MCF 10A (cell line): ENCODE measurements around the gene RNFT2. TPM values are rescaled to one million over a fixed set of nuclear protein-coding genes. Genes with fewer than 3 reads are reported as not detected.

Experiments used
- BruUV-seq: library from RNA; stranded (reverse); fragments of 400-500 nt; replicated peaks from 2 replicates; lab custom pipeline; 2021; lab: Mats Ljungman, UMichigan
- CTCF ChIA-PET: fragments of 300-600 bp; sonication (Branson Sonifier 250); formaldehyde crosslinking; extraction: SDS; loops from one replicate; lab custom pipeline; 2021; ENCODE audit warnings: antibody characterized with exemption, inconsistent platforms; lab: Yijun Ruan, JAX
- POLR2A ChIA-PET: fragments of 300-600, 350-650 bp; sonication (Branson Sonifier 250); formaldehyde crosslinking; extraction: SDS; loops from one replicate; lab custom pipeline; 2020; ENCODE audit warnings: antibody characterized with exemption, inconsistent platforms; lab: Yijun Ruan, JAX
- DNase-seq: peaks from one replicate; pipeline ENCODE4 v3.0.0-alpha.2; 2018; ENCODE audit not compliant: unreplicated experiment
- H3K27ac Mint-ChIP-seq: one replicate; pipeline ENCODE4 v1.8.0; 2022; ENCODE audit warnings: mild to moderate bottlenecking, low read depth, mixed read lengths; ENCODE audit not compliant: unreplicated experiment
- H3K27me3 Mint-ChIP-seq: one replicate; pipeline ENCODE4 v1.8.0; 2022; ENCODE audit warnings: mixed read lengths; ENCODE audit not compliant: insufficient read depth, unreplicated experiment
- H3K36me3 Mint-ChIP-seq: one replicate; pipeline ENCODE4 v1.8.0; 2022; ENCODE audit warnings: mild to moderate bottlenecking, moderate library complexity, mixed read lengths; ENCODE audit not compliant: insufficient read depth, unreplicated experiment
- H3K4me1 Mint-ChIP-seq: one replicate; pipeline ENCODE4 v1.8.0; 2022; ENCODE audit warnings: mixed read lengths; ENCODE audit not compliant: insufficient read depth, unreplicated experiment
- H3K4me3 Mint-ChIP-seq: one replicate; pipeline ENCODE4 v1.8.0; 2022; ENCODE audit warnings: mild to moderate bottlenecking, moderate library complexity, mixed read lengths; ENCODE audit not compliant: unreplicated experiment
- H3K9me3 Mint-ChIP-seq: one replicate; pipeline ENCODE4 v1.8.0; 2022; ENCODE audit warnings: mixed read lengths; ENCODE audit not compliant: unreplicated experiment
- CTCF ChIP-seq: fragments of 200-600 bp; IDR thresholded peaks from one replicate; pipeline ENCODE4 v1.8.0; 2022; ENCODE audit warnings: antibody characterized with exemption, mild to moderate bottlenecking; ENCODE audit not compliant: unreplicated experiment
- intact Hi-C: fragments of 100-400 bp; cut with micrococcal nuclease; formaldehyde crosslinking; loops from 2 replicates; pipeline ENCODE4 v1.14.1; 2022
- total RNA-seq: library from RNA; stranded (reverse); gene quantifications from 2 replicates; pipeline ENCODE4 v1.2.3, GENCODE V29; 2022

Gene RNFT2
- total RNA-seq, 1 experiment from 2014 or later = 7.2 TPM

GRCh38 chr12:116718655-116719454, 19.3 kb upstream of the RNFT2 start:
- peaks cover 65% of the 10 kb centered on the region for H3K36me3 Mint-ChIP-seq
- CTCF ChIA-PET = interaction anchor here (0.7 to 3.1 kb wide), 4 partner anchors 10 to 946 kb away, joined by 3 to 12 read pairs (median 7); no protein-coding TSS in a partner anchor
- no peak overlapping the region for H3K27ac Mint-ChIP-seq
- no peak for TF ChIP-seq CTCF
- no peaks in the 10 kb centered on the region for H3K9me3 Mint-ChIP-seq
- DNase-seq = no peak
- no peak overlapping the region for H3K4me3 Mint-ChIP-seq
- no peaks in the 10 kb centered on the region for H3K4me1 Mint-ChIP-seq
- intact Hi-C loops = no loop called here
- no TSS peak for BruUV-seq
- H3K27me3 Mint-ChIP-seq = no peaks in the 10 kb centered on the region
- POLR2A ChIA-PET = interaction anchor here (0.6 to 1.3 kb wide), 3 partner anchors 15 to 179 kb away, joined by 3 to 4 read pairs (median 3); no protein-coding TSS in a partner anchor

- CTCF ChIA-PET = interaction anchor here (0.7 to 3.1 kb wide), 3 partner anchors 16 to 947 kb away, joined by 3 to 12 read pairs (median 4); no protein-coding TSS in a partner anchor
- BruUV-seq = no TSS peak
- Mint-ChIP-seq H3K36me3 (peaks cover 60% of the 10 kb centered on the region), H3K4me3 (no peak overlapping the region), H3K27ac (no peak overlapping the region), H3K4me1 (no peaks in the 10 kb centered on the region), H3K9me3 (no peaks in the 10 kb centered on the region), H3K27me3 (no peaks in the 10 kb centered on the region)
- TF ChIP-seq CTCF = no peak
- intact Hi-C loops = no loop called here
- DNase-seq = no peak
- POLR2A ChIA-PET = interaction anchor here (1.3 kb wide), 1 partner anchor 160 kb away, joined by 3 read pairs; no protein-coding TSS in a partner anchor
These were observed 18.2 kb upstream of the RNFT2 start for GRCh38 chr12:116719731-116720528.

- no peaks in the 10 kb centered on the region for H3K27me3 Mint-ChIP-seq
- BruUV-seq = no TSS peak
- ChIA-PET POLR2A (interaction anchor here (0.8 kb wide), 1 partner anchor 11 kb away, joined by 3 read pairs; no protein-coding TSS in a partner anchor), CTCF (interaction anchor here (0.7 to 2.6 kb wide), 4 partner anchors 13 to 160 kb away, joined by 3 to 18 read pairs (median 3); no protein-coding TSS in a partner anchor)
- no peaks in the 10 kb centered on the region for H3K4me1 Mint-ChIP-seq
- no peaks in the 10 kb centered on the region for H3K9me3 Mint-ChIP-seq
- no peak for TF ChIP-seq CTCF
- intact Hi-C loops = no loop called here
- no peak for DNase-seq
- H3K4me3 Mint-ChIP-seq = no peak overlapping the region
- no peak overlapping the region for H3K27ac Mint-ChIP-seq
- peaks cover 40% of the 10 kb centered on the region for H3K36me3 Mint-ChIP-seq
These were observed 15.9 kb upstream of the RNFT2 start for GRCh38 chr12:116722245-116722644.
